ENCODE data around the gene SLC25A19.
A peak's percentile ranks its signal among the peaks of the same experiment; 100 is the strongest.
"Not testable (repeated sequence)": the region's sequence is repeated elsewhere in the genome, so short reads cannot be mapped to it uniquely, and the experiment has no call there.

Gene SLC25A19

GRCh38 chr17:75301502-75302206, 12.4 kb upstream of the SLC25A19 start:
- DNase-seq (ENCODE audit: low read depth), result no peak

- DNase-seq (ENCODE audit: low read depth), result no peak
These were observed 11.8 kb upstream of the SLC25A19 start for GRCh38 chr17:75301049-75301448.

GRCh38 chr17:75300280-75300679, 11.0 kb upstream of the SLC25A19 start:
- no peak for DNase-seq (ENCODE audit: low read depth)

- DNase-seq (ENCODE audit: low read depth), result no peak
These were observed 6.2 kb upstream of the SLC25A19 start for GRCh38 chr17:75295201-75296158.

- DNase-seq (ENCODE audit: low read depth), result not testable (repeated sequence)
These were observed 3.7 kb upstream of the SLC25A19 start for GRCh38 chr17:75292810-75293448.

GRCh38 chr17:75289832-75290337, 652 bp upstream of the SLC25A19 start:
- peak; percentile 67 for DNase-seq (ENCODE audit: low read depth)

- no peak for DNase-seq (ENCODE audit: low read depth)
These were observed 491 bp downstream of the SLC25A19 start for GRCh38 chr17:75288770-75289114.

- DNase-seq (ENCODE audit: low read depth), result no peak
These were observed 874 bp downstream of the SLC25A19 start for GRCh38 chr17:75288359-75288758.

- no peak for DNase-seq (ENCODE audit: low read depth)
These were observed 2.0 kb downstream of the SLC25A19 start for GRCh38 chr17:75287221-75287620.

GRCh38 chr17:75285123-75285522, 4.1 kb downstream of the SLC25A19 start:
- no peak for DNase-seq (ENCODE audit: low read depth)

- not testable (repeated sequence) for DNase-seq (ENCODE audit: low read depth)
These were observed 9.0 kb downstream of the SLC25A19 start for GRCh38 chr17:75280189-75280588.

- DNase-seq (ENCODE audit: low read depth), result peak; percentile 28
These were observed 11.6 kb downstream of the SLC25A19 start for GRCh38 chr17:75277664-75278071.

GRCh38 chr17:75273977-75274708, 15.1 kb downstream of the SLC25A19 start:
- peak; percentile 82 for DNase-seq (ENCODE audit: low read depth)

GRCh38 chr17:75272848-75273184, 16.4 kb downstream of the SLC25A19 start:
- no peak for DNase-seq (ENCODE audit: low read depth)

- DNase-seq (ENCODE audit: low read depth), result no peak
These were observed 17.0 kb downstream of the SLC25A19 start for GRCh38 chr17:75271955-75272847.

- no peak for DNase-seq (ENCODE audit: low read depth)
These were observed 17.8 kb downstream of the SLC25A19 start for GRCh38 chr17:75271233-75271954.

- DNase-seq (ENCODE audit: low read depth), result peak; percentile 43
These were observed 18.3 kb downstream of the SLC25A19 start, which contains the start of gene MIF4GD for GRCh38 chr17:75270966-75271232. TSS of gene MIF4GD (minus strand) at chr17:75271231. CDS start at chr17:75270195, 1,036 bp downstream.

GRCh38 chr17:75270218-75270965, 18.8 kb downstream of the SLC25A19 start:
- DNase-seq (ENCODE audit: low read depth), result peak; percentile 80

GRCh38 chr17:75269844-75270217, 19.4 kb downstream of the SLC25A19 start:
- no peak for DNase-seq (ENCODE audit: low read depth)
